Heart left ventricle (tissue), 13 donors: ENCODE data around the gene ZNF808.

ENCODE experiments used
- CTCF ChIP-seq, 12 donors: fragments of 200-600 bp; sonication (generic) in 4 of 12; IDR thresholded peaks; one replicate each; pipeline versions ENCODE4 v1.5.0 to v1.8.0; 2018 to 2022; ENCODE audit warnings: antibody characterized with exemption in 12 of 12, mild to moderate bottlenecking in 5 of 12
- POLR2A ChIP-seq, 2 donors: fragments of 450-650 bp; IDR thresholded peaks; one replicate each; pipeline ENCODE4 v1.6.1; 2017; ENCODE audit warnings: antibody characterized with exemption in 2 of 2, mild to moderate bottlenecking in 2 of 2, moderate library complexity in 2 of 2
- donor health status: ischemic (EF 13 %, LVEDD 7.1; RV severe dilation, severe dysfunction).
- donor health status: DM: no; HTN: yes; CAD: no.
- donor health status: DM: no; HTN: no; CAD: no.
- donor health status: ischemic (EF 25% LVEDD 6.9; RV normal size, moderate dysfunction).
- donor health status: ischemic (EF 25% LVEDD 5.7; RV mildly dilated, moderate dysfunction).
- donor health status: ischemic (EF 35%, LVEDD 5.7; RV mildly dilated, moderate dysfunction).
- donor health status: nonischemic (EF 11% LVEDD 7.7; RV severe dilation, severe dysfunction).
- donor health status: DM: yes; HTN: yes; CAD: no.
- donor health status: PGD.
- donor health status: ischemic (EF 29% LVEDD 5.4; RV normal size, mild dysfunction).
- donor health status: nonischemic (EF 23%, LVEDD 6.1; RV moderate dilation, normal function).

- TF ChIP-seq POLR2A (IDR thresholded peaks at IDR 0.05) (no peak), CTCF (IDR thresholded peaks at IDR 0.05) (no peak)
Measured at GRCh38 chr19:52524086-52524485, 3.4 kb upstream of the ZNF808 start.
